ENCODE results near the gene AFDN.

DNA sequence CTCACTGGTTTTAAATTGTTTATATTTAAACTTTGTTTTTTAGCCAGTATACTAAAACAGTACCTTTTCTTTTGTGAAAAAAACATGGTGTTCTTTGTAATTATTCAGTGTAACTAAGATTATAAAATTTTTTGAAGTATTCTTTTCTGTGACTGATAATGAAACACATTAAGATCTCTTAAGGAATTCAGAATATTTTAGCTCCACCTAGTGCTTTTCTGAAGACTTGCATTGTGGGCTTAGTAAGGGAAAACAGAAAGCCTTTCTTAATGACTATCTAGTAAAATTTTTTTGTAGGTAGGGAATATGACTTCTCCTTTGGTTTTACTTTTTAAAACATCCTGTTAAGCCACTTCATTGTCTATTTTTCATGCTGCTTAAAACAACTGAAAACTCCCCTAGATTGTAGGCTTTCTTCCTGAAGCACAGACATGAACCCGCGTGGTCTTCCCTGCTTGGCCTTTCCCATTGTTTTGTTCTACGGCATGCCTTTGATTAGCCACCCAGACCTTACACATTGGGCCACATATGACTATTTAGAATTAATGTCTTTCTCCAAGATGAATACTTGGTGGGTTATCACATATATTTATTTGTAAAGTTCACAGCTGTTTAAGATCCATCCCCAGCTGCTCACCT, 72.1 kb downstream of the AFDN start:
- TF ChIP-seq EZH2 (optimal IDR thresholded peaks at IDR 0.05; ENCODE audit: low read depth, low read length) (no peak), EZH2phosphoT487 (IDR thresholded peaks at IDR 0.05; ENCODE audit: low read length) (no peak)
- TF ChIP-seq, protein P1, sequence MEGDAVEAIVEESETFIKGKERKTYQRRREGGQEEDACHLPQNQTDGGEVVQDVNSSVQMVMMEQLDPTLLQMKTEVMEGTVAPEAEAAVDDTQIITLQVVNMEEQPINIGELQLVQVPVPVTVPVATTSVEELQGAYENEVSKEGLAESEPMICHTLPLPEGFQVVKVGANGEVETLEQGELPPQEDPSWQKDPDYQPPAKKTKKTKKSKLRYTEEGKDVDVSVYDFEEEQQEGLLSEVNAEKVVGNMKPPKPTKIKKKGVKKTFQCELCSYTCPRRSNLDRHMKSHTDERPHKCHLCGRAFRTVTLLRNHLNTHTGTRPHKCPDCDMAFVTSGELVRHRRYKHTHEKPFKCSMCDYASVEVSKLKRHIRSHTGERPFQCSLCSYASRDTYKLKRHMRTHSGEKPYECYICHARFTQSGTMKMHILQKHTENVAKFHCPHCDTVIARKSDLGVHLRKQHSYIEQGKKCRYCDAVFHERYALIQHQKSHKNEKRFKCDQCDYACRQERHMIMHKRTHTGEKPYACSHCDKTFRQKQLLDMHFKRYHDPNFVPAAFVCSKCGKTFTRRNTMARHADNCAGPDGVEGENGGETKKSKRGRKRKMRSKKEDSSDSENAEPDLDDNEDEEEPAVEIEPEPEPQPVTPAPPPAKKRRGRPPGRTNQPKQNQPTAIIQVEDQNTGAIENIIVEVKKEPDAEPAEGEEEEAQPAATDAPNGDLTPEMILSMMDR (IDR thresholded peaks at IDR 0.05; ENCODE audit: low read length) = peak; percentile 44

Data from MM.1S (cell line).